GM18870 (cell line): ENCODE data around the gene PHETA1.
"Not testable (repeated sequence)": the region's sequence is repeated elsewhere in the genome, so short reads cannot be mapped to it uniquely, and the experiment has no call there.

ENCODE experiments used
- ATAC-seq: cut with Tn5 transposase; IDR thresholded peaks from one replicate; pipeline ENCODE4 v1.9.1; 2021; ENCODE audit warnings: moderate library complexity; ENCODE audit not compliant: unreplicated experiment

PHETA1 gene

GRCh38 chr12:111405859-111406473, 37.1 kb upstream of the PHETA1 start, which contains the start of gene SH2B3:
SH2B3 (plus strand) TSS chr12:111405923; CDS start chr12:111418146, 12,223 bp downstream.
- no peak for ATAC-seq

- ATAC-seq: peak; percentile 51
These were observed 36.4 kb upstream of the PHETA1 start for GRCh38 chr12:111405149-111405858.

- ATAC-seq: no peak
These were observed 35.7 kb upstream of the PHETA1 start for GRCh38 chr12:111404362-111405148.

GRCh38 chr12:111402490-111402824, 33.6 kb upstream of the PHETA1 start:
- ATAC-seq: not testable (repeated sequence)

- no peak for ATAC-seq
These were observed 32.3 kb upstream of the PHETA1 start for GRCh38 chr12:111401167-111401605.

GRCh38 chr12:111399741-111400404, 31.0 kb upstream of the PHETA1 start:
- not testable (repeated sequence) for ATAC-seq

GRCh38 chr12:111398530-111398929, 29.6 kb upstream of the PHETA1 start:
- ATAC-seq: no peak

GRCh38 chr12:111396726-111397445, 28.0 kb upstream of the PHETA1 start:
- no peak for ATAC-seq

GRCh38 chr12:111396271-111396670, 27.4 kb upstream of the PHETA1 start:
- ATAC-seq: not testable (repeated sequence)

- no peak for ATAC-seq
These were observed 26.7 kb upstream of the PHETA1 start for GRCh38 chr12:111395336-111396187.

GRCh38 chr12:111394480-111394879, 25.6 kb upstream of the PHETA1 start:
- no peak for ATAC-seq

GRCh38 chr12:111393700-111394300, 24.9 kb upstream of the PHETA1 start:
- no peak for ATAC-seq

GRCh38 chr12:111390910-111391309, 22.0 kb upstream of the PHETA1 start:
- no peak for ATAC-seq

GRCh38 chr12:111389635-111390034, 20.7 kb upstream of the PHETA1 start:
- ATAC-seq: no peak

- ATAC-seq: no peak
These were observed 18.9 kb upstream of the PHETA1 start for GRCh38 chr12:111387747-111388323.

GRCh38 chr12:111386885-111387284, 18.0 kb upstream of the PHETA1 start:
- no peak for ATAC-seq

- ATAC-seq: no peak
These were observed 15.7 kb upstream of the PHETA1 start for GRCh38 chr12:111384596-111384995.

GRCh38 chr12:111379942-111380554, 11.2 kb upstream of the PHETA1 start:
- no peak for ATAC-seq
